ENCODE results near the gene CEP70.
"Not testable (repeated sequence)": the region's sequence is repeated elsewhere in the genome, so short reads cannot be mapped to it uniquely, and the experiment has no call there.

DNA sequence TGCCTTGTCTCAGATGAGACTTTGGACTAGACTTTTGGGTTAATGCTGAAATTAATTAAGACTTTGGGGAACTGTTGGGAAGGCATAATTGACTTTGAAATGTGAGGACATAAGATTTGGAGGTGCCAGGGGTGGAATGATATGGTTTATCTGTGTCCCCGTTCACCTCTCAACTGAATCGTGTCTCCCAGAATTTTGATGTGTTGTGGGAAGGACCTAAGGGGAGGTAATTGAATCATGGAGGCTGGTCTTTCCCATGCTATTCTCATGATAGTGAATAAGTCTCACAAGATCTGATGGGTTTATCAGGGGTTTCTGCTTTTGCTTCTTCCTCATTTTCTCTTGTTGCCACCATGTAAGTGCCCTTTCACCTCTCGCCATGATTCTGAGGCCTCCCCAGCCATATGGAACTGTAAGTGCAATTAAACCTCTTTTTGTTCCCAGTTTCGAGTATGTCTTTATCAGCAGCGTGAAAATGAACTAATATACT is 10.1 kb upstream of the CEP70 start:
- TF ChIP-seq, protein P1, sequence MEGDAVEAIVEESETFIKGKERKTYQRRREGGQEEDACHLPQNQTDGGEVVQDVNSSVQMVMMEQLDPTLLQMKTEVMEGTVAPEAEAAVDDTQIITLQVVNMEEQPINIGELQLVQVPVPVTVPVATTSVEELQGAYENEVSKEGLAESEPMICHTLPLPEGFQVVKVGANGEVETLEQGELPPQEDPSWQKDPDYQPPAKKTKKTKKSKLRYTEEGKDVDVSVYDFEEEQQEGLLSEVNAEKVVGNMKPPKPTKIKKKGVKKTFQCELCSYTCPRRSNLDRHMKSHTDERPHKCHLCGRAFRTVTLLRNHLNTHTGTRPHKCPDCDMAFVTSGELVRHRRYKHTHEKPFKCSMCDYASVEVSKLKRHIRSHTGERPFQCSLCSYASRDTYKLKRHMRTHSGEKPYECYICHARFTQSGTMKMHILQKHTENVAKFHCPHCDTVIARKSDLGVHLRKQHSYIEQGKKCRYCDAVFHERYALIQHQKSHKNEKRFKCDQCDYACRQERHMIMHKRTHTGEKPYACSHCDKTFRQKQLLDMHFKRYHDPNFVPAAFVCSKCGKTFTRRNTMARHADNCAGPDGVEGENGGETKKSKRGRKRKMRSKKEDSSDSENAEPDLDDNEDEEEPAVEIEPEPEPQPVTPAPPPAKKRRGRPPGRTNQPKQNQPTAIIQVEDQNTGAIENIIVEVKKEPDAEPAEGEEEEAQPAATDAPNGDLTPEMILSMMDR (CRISPR knock-in tag; IDR thresholded peaks at IDR 0.05) = not testable (repeated sequence)
- not testable (repeated sequence) for TF ChIP-seq ZNF563, JUN, TAF1 (CRISPR knock-in tag; IDR thresholded peaks at IDR 0.05)
